Fibroblast of lung (primary cell): ENCODE data around the gene COBL.

Experiments
- CTCF ChIP-seq, 2 donors: IDR thresholded peaks in 1 of 2; conservative IDR thresholded peaks in 1 of 2; 1 replicate in 1 of 2; 2 replicates in 1 of 2; pipeline ENCODE4 v1.5.1; 2011 to 2012; ENCODE audit warnings: low read length in 2 of 2, control low read depth in 1 of 2, inconsistent platforms in 1 of 2, low read depth in 1 of 2, mild to moderate bottlenecking in 1 of 2
- EZH2 ChIP-seq: IDR thresholded peaks from 2 replicates; pipeline ENCODE4 v1.5.1; 2012; ENCODE audit warnings: low read length, control low read depth, mild to moderate bottlenecking; ENCODE audit errors: missing control alignments

- TF ChIP-seq CTCF (conservative IDR thresholded peaks at IDR 0.05 in 1 of 2, IDR thresholded peaks at IDR 0.05 in 1 of 2; ENCODE audit: low read depth in 1 of 2, low read length in 2 of 2): no peak
- no peak for TF ChIP-seq EZH2
Measured at GRCh38 chr7:51318001-51318400, 1.4 kb upstream of the COBL start.
